Ammon's horn (tissue), 1 donor: ENCODE measurements around the gene ZDHHC8.
A peak's percentile ranks its signal among the peaks of the same experiment; 100 is the strongest.

Experiments
- DNase-seq: peaks from one replicate; pipeline ENCODE4 v3.0.0-alpha.2; 2016; ENCODE audit warnings: low spot score

Gene ZDHHC8

DNA sequence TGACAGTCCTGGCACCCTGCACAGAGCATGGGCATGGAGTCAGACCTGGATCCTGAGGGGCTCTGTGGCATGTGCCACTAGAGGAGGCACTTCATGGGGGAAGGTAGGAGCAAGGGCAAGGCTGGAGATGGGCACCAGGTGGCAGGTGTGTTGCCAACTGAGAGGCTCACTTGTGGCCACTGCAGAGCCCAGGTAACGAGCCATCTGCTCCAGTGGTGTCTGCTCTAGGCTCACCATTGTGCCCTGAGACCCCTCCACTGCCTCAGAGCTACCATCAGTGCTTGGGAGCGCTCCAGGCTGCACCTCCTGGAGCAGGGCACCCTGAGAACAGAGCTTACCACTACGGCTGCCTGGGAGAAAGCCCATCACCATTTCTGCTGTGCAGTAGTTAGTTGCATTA, 1.3 kb upstream of the ZDHHC8 start:
- no peak for DNase-seq

DNA sequence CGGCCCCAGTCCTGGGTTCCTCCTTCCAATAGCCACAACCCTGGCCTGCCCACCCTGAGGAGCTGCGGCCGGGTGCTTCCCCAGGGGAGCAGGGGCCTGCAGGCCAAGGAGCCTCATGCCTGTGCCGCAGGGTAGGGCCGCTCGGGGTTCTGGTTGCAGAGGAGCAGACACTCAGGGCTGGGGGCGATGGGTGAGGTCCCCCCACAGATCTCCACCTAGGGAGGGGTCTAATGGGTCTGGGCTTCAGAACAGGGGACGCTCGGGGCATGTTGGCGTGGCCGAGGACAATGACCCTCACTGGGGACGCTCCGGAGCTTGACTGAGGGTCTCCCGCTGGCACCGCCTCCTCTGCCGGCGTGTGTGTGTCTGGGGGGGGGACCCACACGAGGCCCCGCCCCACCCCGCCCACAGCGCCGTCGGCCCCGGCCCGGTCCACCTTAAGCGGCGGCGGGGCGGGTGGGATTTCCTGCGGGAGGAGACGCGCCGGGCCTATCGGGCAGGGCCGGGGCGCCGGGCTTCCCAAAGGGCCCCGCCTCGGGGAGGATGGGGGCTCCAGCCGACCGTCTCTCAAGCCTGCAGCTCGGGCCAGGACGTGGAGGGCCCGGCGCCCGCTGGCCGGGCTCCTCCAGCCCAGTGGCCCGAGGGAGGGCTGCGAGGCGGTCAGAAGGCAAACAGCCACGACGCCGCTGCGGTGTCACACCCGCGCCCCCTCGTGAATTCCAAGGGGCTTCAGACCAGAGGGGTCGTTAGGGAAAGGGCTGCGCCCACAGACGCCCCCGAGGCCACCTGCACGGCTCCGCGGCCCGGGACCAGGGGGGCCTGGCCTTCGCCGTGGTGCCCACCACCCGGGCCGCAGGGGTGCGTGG, 640 bp upstream of the ZDHHC8 start:
- peak; percentile 84 for DNase-seq

DNA sequence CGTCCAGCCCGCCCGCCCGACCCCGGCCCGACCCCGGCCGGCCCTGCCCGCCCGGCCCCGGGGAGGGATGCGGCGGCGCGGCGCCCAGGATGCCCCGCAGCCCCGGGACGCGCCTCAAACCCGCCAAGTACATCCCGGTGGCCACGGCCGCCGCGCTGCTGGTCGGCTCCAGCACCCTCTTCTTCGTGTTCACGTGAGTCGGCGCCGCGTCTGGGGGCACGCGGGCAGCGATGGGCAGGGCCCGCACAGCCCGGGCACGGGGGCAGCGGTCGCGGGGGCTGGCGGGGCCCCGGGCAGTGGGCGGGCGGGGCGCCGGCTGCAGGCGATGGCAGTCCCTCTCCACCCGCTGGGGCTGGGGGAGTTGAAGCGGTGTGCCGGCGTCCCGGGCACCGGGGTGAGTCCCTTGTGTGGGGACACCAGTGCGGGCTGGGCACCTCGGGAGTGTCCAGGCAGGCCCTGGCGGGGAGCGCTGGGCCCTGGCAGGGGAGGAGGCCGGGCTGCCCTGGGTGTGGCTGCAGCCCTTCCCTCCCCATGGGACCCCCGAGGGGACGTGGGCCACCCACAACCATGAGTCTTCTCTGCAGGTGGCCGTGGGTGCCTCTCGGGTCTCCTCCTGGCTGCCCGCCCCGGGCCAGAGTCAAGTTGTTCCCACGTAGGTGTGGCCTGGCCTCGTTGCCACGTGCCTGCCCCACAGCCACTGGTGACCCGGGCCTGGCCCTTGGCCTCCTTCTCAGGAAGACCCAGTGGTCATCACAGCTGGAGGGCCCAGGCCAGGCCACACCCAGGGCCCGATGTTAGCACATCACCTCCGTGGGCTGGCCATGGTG, 468 bp downstream of the ZDHHC8 start:
- DNase-seq, result peak; percentile 44

DNA sequence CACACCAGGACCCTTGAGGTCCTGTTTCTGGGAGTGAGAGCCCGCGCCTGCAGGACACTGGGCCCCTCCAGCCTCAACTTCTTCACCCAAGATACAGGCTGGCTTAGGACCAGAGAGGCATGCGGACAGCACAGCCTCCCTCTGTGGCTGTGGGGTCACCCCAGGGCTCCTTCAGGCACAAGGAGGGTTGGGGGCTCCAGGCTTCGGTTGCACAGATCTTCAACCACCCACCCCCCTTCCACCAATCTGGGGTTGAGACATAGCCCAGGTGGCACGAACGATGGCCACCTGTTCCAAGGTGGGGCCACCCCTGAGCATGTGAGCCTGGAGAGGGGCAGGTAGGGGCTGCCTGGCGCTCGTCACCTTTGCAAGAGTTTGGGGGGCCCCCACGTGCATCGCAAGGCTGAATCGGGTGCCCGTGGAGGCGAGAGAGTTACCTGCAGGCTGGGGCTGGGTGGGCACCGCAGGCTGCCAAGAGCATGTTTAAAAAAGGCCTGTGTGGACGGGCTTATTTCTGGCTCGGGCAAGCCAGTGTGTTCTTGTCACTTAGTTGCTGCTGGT, 1.2 kb downstream of the ZDHHC8 start:
- no peak for DNase-seq

DNA sequence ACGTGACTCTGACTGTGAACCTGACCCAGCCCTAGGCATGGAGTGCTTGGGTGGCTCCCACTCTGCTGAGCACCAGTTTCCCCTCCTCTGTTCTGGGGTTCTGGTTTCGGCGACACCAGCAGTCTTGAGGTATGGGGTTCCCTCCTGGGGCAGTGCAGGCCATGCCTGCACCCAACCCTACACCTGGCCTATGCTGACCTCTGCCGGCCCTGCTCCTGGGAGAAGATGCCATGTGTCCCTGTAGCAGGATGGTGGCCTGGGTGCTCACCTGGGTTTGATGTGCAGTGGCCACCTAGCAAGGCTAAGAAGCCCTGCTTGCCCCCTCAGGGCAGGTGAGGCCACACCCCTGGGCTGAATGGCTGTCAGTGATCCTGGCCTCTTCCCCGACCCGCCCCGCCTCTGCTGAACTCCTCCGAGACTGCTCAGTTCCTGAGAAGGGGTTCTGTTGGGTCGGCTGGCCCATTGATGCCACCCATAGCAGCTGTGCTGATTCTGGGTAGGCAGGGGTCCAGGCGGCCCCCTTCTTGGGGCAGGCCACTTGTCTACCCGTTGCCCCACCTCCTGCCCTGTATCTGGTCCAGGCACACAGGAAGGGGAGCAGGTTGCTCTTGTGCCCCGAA, 2.4 kb downstream of the ZDHHC8 start:
- no peak for DNase-seq

DNA sequence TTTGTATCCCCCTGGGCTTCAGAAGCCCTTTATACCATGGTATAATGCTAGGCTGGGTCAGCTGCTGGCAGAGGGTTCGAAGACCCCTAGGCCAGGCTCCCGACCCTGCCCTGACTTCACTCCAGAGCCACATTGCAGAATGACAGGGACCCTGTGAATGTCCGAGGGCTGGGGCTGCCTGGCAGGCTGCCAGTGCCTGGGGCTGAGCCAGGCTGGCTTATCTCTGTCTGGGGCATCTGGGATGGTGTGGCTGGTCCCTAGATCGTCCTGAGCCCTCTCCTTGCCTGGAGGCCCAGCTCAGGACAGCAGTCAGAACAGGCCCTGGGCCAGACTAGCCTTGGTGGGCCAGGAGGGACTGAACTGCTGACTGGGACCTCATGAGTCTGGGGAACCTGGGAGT, 3.7 kb downstream of the ZDHHC8 start:
- DNase-seq, result no peak

DNA sequence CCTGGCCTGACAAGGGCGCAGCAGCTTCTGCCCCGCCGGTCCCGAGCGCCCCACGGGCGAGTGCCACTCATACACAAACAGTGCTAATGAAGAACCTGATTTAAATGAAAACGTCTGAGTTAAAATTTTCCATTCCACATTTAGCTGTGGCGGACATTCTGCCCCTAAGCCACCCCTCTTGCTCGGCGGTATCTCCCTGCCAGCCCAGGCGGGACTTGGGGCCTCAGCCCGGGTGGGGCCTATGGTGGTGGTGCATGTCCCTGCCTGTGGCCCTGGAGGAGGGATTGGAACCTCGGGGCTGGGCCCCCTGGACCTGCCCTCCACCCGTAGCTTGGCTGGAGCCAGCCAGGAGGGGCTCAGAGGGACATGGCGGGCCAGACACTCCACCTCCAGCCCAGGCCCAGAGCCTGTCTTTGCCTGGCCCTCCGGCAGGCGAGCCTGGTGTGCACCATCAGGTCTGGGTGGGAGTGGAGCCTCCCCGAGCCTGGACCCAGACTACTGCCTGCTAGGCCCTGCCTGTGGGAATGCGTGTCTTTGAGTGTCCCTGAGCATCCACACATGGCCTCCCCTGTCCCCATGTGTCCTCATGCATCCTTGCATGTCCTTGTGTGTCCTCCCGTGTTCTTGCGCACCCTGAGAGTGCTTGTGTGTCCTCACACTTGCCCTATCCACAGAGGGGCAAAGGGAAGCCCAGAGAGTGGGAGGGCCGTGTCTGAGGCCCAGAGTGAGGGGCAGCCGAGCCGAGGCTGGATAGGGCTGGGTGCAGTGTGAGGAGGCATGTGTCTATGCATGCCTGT, 4.4 kb downstream of the ZDHHC8 start:
- DNase-seq, result no peak

DNA sequence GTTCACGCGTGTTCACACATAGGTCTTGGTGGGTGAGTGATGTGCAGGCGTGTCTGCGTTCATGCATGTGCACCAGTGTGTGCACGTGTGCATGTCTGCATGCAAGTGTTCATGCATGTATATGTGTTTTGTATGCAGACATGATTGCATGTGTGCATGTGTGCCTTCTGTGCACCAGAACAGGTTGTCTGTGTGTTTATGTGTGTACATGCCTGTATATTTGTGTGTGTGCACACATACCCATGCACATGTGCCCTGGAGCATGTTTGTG, 4.9 kb downstream of the ZDHHC8 start:
- no peak for DNase-seq

DNA sequence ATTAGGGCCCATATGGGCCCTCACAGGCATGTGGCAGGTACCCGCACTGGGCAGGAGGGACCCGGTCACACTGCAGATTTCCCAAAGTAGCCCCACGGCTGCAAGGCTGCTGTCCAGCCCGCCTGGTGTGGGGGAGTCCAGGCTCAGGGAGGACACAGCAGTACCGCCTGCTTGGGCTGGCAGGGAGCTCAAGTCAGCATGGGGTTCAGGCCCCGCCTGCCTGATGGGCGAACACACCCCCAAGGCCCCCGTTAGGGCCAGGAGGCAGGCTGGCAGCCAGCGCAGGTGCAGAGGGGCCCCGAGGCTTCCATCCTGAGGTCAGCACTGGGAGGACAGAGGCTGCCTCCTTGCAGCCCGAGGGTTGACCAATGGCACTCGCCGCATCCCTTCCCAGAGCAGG, 5.5 kb downstream of the ZDHHC8 start:
- no peak for DNase-seq

DNA sequence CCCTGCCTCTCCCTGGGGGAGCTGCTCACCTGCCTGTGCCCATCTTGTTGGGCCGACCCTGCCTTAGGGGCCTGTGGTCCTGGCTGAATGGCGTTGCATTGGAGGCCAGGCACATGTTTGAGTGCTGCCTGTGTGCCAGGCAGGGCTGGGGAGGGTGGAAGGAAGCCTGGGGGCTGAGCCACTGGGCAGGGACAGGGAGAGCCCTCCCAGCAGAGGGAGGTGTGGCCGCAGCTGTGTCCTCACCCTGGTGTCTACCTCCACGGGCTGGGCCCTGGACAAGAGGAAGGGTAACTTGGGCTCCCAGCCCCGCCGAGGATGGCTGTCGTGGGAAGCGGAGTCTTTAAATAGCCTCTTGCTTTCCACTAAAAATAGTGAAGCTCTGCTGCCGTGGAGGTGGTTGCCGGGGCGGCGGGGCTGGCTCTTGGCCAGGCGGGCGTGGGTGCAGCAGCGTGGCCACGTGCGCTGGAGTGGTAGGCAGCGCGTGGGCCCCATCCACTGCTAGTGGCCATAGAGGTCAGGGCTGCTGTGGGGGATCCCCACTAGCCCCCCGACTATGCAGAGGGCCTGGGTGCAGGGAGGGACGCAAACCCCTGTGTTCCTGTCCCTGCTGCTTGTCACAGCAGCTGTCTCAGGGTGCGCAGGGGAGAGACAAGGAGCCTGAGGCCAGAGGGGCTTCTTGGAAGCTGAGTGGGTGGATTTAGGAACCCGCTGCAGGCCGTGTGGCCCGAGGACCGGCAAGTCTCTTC, 6.2 kb downstream of the ZDHHC8 start:
- DNase-seq, result peak; percentile 50

DNA sequence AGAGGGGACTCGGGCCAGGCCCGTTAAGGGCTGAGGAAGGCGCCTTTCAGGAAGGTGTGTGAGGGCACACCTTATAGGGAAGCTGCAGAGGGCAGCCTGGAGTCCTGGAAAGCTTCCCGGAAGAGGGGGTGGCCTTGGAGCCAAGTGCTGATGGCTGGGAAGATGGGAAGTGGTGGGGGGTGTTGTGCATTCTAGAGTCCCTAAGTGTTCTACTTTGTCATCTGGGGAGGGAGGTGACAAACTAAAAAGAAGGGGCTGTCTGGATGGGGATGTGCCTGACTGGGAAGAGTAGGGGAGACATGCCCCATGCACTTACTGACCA, 6.8 kb downstream of the ZDHHC8 start:
- DNase-seq, result peak; percentile 46

DNA sequence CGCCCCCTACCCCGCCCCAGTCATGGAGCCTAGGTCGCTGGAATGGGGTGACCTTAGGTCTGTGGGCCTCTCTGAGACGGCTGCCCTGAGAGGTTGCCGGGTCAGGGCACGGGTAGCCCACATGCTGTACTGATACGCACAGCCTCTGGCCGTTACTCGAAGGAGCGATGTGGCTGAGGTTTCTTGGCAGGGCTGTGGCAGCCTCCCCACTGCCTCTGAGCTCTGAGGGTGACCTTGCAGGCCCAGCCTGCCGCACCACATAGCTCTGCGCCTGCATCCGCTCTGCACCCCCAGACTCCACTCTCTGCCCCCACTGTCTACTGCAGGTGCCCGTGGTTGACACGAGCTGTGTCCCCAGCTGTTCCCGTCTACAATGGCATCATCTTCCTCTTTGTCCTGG, 7.3 kb downstream of the ZDHHC8 start:
- DNase-seq, result no peak

DNA sequence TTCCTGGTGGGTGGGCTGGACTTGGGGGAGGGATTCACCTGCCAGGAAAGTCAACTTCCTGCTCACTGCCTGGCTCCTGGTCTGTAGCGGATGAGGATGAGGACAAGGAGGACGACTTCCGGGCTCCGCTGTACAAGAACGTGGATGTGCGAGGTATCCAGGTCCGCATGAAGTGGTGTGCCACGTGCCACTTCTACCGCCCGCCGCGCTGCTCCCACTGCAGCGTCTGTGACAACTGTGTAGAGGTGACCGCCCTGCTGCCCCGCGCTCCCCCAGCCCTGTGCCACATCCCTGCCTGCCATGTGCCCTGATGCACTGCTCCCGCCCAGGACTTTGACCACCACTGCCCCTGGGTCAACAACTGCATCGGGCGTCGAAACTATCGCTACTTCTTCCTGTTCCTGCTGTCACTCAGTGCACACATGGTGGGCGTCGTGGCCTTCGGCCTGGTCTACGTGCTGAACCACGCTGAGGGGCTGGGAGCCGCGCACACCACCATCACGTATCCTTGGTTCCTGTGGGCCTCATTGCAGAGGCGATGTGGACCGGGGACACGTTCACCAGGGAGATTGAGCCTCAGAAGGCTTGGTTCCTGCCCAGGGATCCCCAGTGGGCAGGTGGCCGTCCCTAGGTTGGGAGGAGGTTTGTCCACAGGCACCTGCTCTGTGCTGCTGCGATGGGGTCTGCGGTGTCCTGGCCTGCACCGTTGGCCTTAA, 7.9 kb downstream of the ZDHHC8 start:
- no peak for DNase-seq

DNA sequence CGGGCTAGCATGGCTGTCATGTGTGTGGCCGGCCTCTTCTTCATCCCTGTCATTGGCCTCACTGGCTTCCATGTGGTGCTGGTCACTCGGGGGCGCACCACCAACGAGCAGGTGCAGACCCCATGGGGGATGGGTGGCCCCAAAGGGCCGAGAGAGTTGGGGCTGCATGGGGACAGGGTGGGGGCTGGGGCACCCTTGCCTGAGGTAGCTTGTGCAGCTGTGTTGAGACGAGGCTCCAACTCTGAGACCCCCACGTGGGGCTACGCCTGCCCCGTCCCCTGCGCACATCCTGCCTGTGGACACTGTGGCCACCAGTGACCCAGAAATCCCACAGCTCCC, 8.5 kb downstream of the ZDHHC8 start:
- DNase-seq, result no peak

DNA sequence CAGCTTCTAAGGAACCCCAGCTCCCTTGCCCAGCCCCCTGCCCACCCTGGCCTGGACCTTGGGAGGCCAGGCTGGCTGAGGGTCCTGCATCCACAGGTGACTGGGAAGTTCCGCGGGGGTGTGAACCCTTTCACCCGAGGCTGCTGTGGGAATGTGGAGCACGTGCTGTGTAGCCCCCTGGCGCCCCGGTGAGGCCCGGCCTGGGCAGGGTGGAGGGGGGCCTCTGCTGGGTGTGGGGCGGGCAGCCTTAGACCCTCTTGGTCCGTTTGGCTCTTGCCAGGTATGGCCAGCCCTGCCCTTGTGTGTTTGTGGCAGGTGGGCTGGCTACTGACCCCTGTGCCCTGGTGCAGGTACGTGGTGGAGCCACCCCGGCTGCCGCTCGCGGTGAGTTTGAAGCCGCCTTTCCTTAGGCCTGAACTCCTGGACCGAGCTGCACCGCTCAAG, 8.9 kb downstream of the ZDHHC8 start:
- no peak for DNase-seq

DNA sequence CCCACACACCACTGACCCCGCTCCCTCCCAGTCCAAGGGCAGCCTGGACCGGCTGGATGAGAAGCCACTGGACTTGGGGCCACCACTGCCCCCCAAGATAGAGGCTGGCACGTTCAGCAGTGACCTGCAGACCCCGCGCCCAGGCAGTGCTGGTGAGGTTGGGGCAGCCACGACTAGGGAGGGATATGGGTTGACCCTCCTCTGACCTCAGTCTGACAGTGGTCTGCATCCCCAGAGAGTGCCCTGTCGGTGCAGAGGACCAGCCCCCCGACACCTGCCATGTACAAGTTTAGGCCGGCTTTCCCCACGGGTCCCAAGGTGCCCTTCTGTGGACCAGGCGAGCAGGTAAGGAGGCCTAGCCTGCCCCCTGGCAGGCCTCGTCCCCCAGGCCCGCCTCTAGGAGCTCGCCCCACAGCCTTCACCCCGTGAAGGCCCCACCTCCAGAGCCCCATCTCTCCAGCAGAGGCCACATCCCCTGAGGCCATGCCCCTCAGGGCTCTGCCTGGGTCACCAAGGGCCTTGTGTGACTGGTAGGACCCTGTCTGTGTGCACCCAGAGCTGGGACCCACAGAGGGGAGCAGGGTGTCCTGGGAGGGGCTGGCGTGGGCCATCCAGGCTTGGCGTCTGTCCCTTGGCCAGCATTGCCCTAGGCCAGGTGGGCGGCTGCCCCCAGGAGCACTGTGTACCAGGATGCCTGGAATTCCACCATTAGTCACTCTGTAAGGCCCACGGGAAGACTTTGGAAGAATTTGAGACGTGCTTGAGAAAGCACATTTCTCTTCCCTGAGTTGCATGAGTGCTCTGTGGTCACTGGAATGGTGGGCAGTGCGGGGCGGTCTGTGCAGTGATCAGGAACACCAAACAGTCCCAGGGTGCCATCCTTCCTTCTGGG, 9.8 kb downstream of the ZDHHC8 start:
- no peak for DNase-seq

DNA sequence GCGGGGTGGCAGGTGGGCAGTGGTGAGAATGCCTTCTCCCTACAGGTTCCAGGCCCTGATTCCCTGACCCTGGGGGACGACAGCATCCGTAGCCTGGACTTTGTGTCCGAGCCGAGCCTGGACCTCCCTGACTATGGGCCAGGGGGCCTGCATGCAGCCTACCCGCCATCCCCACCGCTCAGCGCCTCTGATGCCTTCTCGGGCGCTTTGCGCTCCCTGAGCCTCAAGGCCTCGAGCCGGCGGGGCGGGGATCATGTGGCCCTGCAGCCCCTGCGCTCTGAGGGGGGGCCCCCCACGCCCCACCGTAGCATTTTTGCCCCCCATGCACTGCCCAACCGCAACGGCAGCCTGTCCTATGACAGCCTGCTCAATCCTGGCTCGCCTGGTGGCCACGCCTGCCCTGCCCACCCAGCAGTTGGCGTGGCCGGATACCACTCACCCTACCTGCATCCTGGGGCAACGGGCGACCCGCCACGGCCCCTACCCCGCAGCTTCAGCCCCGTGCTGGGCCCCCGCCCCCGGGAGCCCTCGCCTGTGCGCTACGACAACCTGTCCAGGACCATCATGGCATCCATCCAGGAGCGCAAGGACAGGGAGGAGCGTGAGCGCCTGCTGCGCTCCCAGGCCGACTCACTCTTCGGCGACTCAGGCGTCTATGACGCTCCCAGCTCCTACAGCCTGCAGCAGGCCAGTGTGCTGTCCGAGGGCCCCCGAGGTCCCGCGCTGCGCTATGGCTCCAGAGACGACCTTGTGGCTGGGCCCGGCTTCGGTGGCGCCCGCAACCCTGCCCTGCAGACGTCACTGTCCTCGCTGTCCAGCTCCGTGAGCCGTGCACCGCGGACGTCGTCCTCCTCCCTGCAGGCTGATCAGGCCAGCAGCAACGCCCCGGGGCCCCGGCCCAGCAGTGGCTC, 11.4 kb downstream of the ZDHHC8 start:
- DNase-seq, result no peak

DNA sequence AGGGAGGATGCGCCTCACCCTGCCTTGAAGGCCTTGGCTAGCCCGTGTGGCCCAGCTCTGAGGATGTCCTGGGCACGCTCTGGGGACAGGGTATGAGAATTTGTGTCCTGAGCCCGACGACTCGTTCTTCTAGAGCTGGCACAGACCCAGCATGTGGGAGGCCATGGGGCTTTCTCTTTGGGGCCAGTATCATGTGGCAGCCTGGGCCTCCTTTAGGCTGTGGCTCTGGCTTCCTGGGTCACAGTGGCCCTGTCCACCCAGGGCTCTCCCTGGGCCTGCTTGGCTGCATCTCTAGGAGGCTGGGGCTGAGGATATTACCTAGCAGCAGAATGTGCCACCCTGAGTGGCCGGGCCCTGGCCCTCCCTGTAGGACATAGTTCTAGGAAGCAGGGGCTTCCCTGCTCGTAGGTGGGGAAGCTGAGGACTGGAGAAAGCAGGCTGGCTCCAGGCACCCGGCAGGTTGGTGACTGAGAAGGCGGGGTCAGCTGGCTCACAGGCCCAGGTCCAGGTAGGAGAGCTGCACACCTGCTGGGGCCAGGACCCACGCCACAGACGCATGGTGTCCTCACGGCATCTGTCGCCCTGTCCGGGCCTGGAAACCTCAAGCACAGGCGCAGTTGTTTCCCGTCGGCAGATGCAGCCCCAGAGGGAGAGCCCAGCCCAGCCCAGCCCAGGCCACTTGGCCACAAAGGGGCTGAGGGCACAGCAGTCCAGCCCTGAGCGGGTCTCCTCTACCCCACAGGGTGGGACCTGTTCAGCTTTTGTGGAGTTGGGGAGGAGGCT, 12.5 kb downstream of the ZDHHC8 start:
- no peak for DNase-seq
